NCI-H2107 (cell line): ENCODE results near the gene SATB2.

Source experiments
- DNase-seq: peaks from one replicate; lab custom pipeline; 2025; lab: John Stamatoyannopoulos, UW

SATB2 gene

GRCh38 chr2:199465988-199466691, 8.4 kb upstream of the SATB2 start:
- no peak for DNase-seq

- no peak for DNase-seq
Measured at GRCh38 chr2:199465390-199465789, 7.7 kb upstream of the SATB2 start.

GRCh38 chr2:199464606-199465352, 7.0 kb upstream of the SATB2 start:
- no peak for DNase-seq

GRCh38 chr2:199463708-199464605, 6.2 kb upstream of the SATB2 start:
- no peak for DNase-seq

GRCh38 chr2:199462956-199463692, 5.4 kb upstream of the SATB2 start:
- no peak for DNase-seq

GRCh38 chr2:199462347-199462955, 4.7 kb upstream of the SATB2 start:
- DNase-seq = no peak

- DNase-seq = no peak
Measured at GRCh38 chr2:199461711-199462346, 4.1 kb upstream of the SATB2 start.

GRCh38 chr2:199460846-199461710, 3.3 kb upstream of the SATB2 start:
- no peak for DNase-seq

GRCh38 chr2:199460101-199460671, 2.4 kb upstream of the SATB2 start:
- no peak for DNase-seq

GRCh38 chr2:199459286-199460100, 1.8 kb upstream of the SATB2 start:
- DNase-seq = peak; percentile 70

- no peak for DNase-seq
Measured at GRCh38 chr2:199458806-199459285, 1.1 kb upstream of the SATB2 start.

- no peak for DNase-seq
Measured at GRCh38 chr2:199458009-199458805, 468 bp upstream of the SATB2 start.

GRCh38 chr2:199456383-199457146, 1.2 kb downstream of the SATB2 start:
- no peak for DNase-seq

GRCh38 chr2:199455545-199456382, 2.0 kb downstream of the SATB2 start:
- peak; percentile 78 for DNase-seq

- DNase-seq = no peak
Measured at GRCh38 chr2:199455210-199455544, 2.6 kb downstream of the SATB2 start.

GRCh38 chr2:199452991-199453379, 4.8 kb downstream of the SATB2 start:
- DNase-seq = no peak
